Measurements from ENCODE around the gene PNPLA7. TPM values are rescaled to one million over a fixed set of nuclear protein-coding genes. Genes with fewer than 3 reads are reported as not detected.

The PNPLA7 gene
- total and polyA plus RNA-seq, 2 of the 13 experiments (the other 11 are each of a cell fraction or from before 2014, with no cell fraction given): 0.42 to 1.5 TPM

DNA sequence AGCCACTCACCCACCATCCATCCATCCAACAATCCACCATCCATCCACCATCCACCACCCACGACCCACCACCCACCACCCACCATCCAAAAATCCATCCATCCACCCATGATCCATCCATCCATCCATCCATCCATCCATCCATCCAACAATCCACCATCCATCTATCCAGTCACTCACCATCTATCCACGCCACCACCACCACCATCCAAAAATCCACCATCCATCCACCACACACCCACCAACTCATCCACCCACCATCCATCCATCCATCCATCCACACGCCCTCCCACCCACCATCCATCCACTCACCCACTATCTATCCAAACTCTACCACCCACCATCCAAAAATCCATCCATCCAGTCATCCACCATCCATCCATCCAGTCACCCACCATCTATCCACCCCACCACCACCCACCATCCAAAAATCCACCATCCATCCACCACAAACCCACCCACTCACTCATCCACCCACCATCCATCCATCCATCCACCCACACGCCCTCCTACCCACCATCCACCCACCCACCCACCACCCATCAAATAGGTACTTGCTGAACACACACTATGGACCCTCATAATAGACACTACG lies 19.5 kb upstream of the PNPLA7 start:
- Histone ChIP-seq H3K27ac (ENCODE audit: extremely low read length, insufficient read depth, low read length) (no peak overlapping the region), H3K4me2 (ENCODE audit: low read depth, low read length) (no peak overlapping the region), H2AFZ (ENCODE audit: low read length) (no peak overlapping the region), H3K9me3 (ENCODE audit: low read length) (no peaks in the 10 kb centered on the region), H4K20me1 (ENCODE audit: insufficient read depth, low read length) (no peaks in the 10 kb centered on the region), H3K4me1 (ENCODE audit: insufficient read depth, low read length) (no peaks in the 10 kb centered on the region), H3K4me3 (replicated peaks in 1 of 3; ENCODE audit: insufficient read depth in 1 of 3, low read depth in 2 of 3, low read length in 3 of 3) (no peak overlapping the region), H3K27me3 (ENCODE audit: control insufficient read depth in 1 of 2, insufficient read depth in 2 of 2, low read length in 2 of 2) (no peaks in the 10 kb centered on the region), H3K79me2 (ENCODE audit: insufficient read depth, low read length) (peaks cover 9% of the 10 kb centered on the region), H3K9ac (ENCODE audit: insufficient read depth, low read depth, low read length) (no peak overlapping the region), H3K36me3 (replicated peaks in 1 of 2; ENCODE audit: control insufficient read depth in 1 of 2, insufficient read depth in 2 of 2, low read length in 2 of 2) (peaks cover 9 to 37% of the 10 kb centered on the region in 2 experiments; a peak in 4 of 5 replicates)
- intact Hi-C loops (cut with micrococcal nuclease; ENCODE audit: unreplicated experiment) (no loop called here), in situ Hi-C loops (cut with HindIII; ENCODE audit: extremely low pct_ligation_motif_present, low pct_unique_long_range_greater_than_20kb) (no loop called here)
- no peak for ATAC-seq
- ChIA-PET CTCF (ENCODE audit: low intra/inter-chr PET ratio, low total read pairs) (no interaction called here), POLR2A (no interaction called here)
- BruUV-seq (replicated peaks): no TSS peak
- no peak for FAIRE-seq
- 98% methylated on average over 5 of the region's 5 CpGs for WGBS (ENCODE audit: low lambda C conversion rate)
- DNase-seq (ENCODE audit: low spot score): no peak
- TF ChIP-seq, protein P1, sequence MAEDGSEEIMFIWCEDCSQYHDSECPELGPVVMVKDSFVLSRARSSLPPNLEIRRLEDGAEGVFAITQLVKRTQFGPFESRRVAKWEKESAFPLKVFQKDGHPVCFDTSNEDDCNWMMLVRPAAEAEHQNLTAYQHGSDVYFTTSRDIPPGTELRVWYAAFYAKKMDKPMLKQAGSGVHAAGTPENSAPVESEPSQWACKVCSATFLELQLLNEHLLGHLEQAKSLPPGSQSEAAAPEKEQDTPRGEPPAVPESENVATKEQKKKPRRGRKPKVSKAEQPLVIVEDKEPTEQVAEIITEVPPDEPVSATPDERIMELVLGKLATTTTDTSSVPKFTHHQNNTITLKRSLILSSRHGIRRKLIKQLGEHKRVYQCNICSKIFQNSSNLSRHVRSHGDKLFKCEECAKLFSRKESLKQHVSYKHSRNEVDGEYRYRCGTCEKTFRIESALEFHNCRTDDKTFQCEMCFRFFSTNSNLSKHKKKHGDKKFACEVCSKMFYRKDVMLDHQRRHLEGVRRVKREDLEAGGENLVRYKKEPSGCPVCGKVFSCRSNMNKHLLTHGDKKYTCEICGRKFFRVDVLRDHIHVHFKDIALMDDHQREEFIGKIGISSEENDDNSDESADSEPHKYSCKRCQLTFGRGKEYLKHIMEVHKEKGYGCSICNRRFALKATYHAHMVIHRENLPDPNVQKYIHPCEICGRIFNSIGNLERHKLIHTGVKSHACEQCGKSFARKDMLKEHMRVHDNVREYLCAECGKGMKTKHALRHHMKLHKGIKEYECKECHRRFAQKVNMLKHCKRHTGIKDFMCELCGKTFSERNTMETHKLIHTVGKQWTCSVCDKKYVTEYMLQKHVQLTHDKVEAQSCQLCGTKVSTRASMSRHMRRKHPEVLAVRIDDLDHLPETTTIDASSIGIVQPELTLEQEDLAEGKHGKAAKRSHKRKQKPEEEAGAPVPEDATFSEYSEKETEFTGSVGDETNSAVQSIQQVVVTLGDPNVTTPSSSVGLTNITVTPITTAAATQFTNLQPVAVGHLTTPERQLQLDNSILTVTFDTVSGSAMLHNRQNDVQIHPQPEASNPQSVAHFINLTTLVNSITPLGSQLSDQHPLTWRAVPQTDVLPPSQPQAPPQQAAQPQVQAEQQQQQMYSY (CRISPR knock-in tag; IDR thresholded peaks at IDR 0.05): no peak
- TF ChIP-seq ZNF747 (CRISPR knock-in tag; IDR thresholded peaks at IDR 0.05; ENCODE audit: borderline replicate concordance) (no peak), SMYD3 (CRISPR knock-in tag; IDR thresholded peaks at IDR 0.05) (no peak), SOX13 (IDR thresholded peaks at IDR 0.05) (no peak), SOX13 (CRISPR knock-in tag; conservative IDR thresholded peaks at IDR 0.05 in 1 of 2, IDR thresholded peaks at IDR 0.05 in 1 of 2) (no peak), ZNF343 (CRISPR knock-in tag; IDR thresholded peaks at IDR 0.05) (no peak), ZNF124 (CRISPR knock-in tag; IDR thresholded peaks at IDR 0.05) (no peak), KAT2B (IDR thresholded peaks at IDR 0.05; ENCODE audit: borderline replicate concordance, low read depth, low read length) (no peak), ZBTB3 (CRISPR knock-in tag; IDR thresholded peaks at IDR 0.05; ENCODE audit: borderline replicate concordance, low read depth) (no peak), TCF7L2 (IDR thresholded peaks at IDR 0.05; ENCODE audit: low read depth, low read length) (no peak), MAZ (IDR thresholded peaks at IDR 0.05; ENCODE audit: borderline replicate concordance, low read depth, low read length) (no peak), MAZ (CRISPR knock-in tag; IDR thresholded peaks at IDR 0.05; ENCODE audit: low read depth) (no peak), NCOA1 (CRISPR knock-in tag; IDR thresholded peaks at IDR 0.05) (no peak), NFRKB (IDR thresholded peaks at IDR 0.05) (no peak), GATAD1 (CRISPR knock-in tag; IDR thresholded peaks at IDR 0.05) (no peak)
- TF ChIP-seq, protein P2, sequence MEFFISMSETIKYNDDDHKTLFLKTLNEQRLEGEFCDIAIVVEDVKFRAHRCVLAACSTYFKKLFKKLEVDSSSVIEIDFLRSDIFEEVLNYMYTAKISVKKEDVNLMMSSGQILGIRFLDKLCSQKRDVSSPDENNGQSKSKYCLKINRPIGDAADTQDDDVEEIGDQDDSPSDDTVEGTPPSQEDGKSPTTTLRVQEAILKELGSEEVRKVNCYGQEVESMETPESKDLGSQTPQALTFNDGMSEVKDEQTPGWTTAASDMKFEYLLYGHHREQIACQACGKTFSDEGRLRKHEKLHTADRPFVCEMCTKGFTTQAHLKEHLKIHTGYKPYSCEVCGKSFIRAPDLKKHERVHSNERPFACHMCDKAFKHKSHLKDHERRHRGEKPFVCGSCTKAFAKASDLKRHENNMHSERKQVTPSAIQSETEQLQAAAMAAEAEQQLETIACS (CRISPR knock-in tag; IDR thresholded peaks at IDR 0.05): no peak
- TF ChIP-seq, protein P3, sequence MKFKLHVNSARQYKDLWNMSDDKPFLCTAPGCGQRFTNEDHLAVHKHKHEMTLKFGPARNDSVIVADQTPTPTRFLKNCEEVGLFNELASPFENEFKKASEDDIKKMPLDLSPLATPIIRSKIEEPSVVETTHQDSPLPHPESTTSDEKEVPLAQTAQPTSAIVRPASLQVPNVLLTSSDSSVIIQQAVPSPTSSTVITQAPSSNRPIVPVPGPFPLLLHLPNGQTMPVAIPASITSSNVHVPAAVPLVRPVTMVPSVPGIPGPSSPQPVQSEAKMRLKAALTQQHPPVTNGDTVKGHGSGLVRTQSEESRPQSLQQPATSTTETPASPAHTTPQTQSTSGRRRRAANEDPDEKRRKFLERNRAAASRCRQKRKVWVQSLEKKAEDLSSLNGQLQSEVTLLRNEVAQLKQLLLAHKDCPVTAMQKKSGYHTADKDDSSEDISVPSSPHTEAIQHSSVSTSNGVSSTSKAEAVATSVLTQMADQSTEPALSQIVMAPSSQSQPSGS (CRISPR knock-in tag; IDR thresholded peaks at IDR 0.05): no peak
- TF ChIP-seq, protein P4, sequence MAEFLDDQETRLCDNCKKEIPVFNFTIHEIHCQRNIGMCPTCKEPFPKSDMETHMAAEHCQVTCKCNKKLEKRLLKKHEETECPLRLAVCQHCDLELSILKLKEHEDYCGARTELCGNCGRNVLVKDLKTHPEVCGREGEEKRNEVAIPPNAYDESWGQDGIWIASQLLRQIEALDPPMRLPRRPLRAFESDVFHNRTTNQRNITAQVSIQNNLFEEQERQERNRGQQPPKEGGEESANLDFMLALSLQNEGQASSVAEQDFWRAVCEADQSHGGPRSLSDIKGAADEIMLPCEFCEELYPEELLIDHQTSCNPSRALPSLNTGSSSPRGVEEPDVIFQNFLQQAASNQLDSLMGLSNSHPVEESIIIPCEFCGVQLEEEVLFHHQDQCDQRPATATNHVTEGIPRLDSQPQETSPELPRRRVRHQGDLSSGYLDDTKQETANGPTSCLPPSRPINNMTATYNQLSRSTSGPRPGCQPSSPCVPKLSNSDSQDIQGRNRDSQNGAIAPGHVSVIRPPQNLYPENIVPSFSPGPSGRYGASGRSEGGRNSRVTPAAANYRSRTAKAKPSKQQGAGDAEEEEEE (CRISPR knock-in tag; IDR thresholded peaks at IDR 0.05; ENCODE audit: borderline replicate concordance): no peak

All from HepG2 (cell line).